Activated CD8-positive, alpha-beta memory T cell treated with anti-CD3 and anti-CD28 coated beads, Interleukin-2, amount 50 U/mL, for 4 hours (primary cell): ENCODE results near the gene MYO16.
"Not testable (repeated sequence)": the region's sequence is repeated elsewhere in the genome, so short reads cannot be mapped to it uniquely, and the experiment has no call there.

Experiments
- DNase-seq: peaks from one replicate; pipeline ENCODE4 v3.0.0-alpha.2; 2020

MYO16 gene

DNA sequence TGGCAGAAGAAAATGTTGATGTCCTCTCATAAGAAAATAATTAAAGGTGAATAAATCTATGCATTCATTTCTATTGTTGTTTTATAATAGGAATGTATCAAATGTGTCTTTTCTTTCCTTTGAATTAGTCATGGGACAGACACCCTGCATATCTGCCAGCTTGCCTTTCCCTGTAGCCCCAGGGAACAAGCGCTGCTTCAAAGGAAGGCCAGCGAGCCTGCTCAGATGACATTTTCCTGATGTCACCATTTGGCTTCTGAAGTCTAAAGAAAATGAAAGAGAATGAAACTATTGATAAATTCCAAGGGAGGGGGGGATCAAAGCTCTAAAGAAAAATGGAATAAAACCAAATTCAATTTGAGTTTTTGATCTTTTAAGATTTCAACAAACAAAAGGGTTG lies 582.2 kb downstream of the MYO16 start:
- DNase-seq: no peak

GRCh38 chr13:109212650-109213049 lies 583.2 kb downstream of the MYO16 start:
- DNase-seq: no peak

DNA sequence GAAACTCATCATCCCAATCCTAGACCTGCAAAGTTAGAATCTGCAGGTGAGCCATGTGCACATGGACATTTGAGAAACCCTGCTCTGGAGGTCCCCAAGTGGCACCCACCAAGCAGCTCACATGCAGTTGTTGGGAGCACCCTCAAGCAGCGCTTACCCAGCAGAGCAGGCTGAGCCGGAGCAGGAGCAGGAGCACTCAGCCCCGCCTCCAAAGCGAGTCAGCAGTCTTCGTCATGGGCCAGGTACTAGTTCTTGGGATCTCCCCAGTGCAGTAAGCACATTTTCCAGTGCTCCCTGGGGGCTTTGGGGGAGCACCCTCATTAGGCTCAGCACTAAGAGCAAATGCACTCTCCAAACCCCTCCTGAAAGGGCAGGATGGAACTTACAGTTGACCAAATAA lies 584.3 kb downstream of the MYO16 start:
- no peak for DNase-seq

GRCh38 chr13:109214393-109214792 lies 585.0 kb downstream of the MYO16 start:
- no peak for DNase-seq

DNA sequence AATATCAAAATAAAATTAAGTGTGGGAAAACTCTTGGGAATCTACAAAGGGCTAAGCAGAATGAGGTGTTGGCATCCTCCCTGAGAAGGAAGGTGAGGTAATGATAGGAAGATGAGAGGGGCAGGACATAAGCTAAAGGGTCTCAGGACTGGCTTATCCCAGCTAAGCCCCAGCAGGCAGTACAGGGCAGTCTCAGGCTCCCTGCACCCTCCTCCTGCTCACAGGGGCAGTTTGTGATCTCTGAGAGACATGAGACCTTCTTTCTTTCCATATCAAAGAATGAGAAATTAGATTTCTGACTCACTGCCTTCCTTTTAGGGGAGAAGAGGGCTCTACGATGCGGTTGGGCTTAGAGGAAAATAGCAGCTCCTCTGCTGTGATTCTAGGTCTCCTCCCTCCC lies 586.0 kb downstream of the MYO16 start:
- DNase-seq: no peak

DNA sequence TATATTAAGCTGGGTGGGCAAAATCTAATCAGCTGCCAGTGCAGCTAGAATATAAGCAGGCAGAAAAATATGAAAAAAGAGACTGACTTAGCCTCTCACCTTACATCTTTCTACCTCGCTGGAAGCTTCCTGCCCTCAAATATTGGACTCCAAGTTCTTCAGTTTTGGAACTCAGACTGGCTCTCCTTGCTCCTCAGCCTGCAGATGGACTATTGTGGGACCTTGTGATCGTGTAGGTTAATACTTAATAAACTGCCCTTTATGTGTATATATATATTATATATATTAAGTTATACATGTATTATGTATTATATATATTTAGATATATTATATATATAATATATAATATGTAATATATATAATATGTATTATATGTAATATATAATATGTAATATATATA lies 588.1 kb downstream of the MYO16 start:
- not testable (repeated sequence) for DNase-seq

- DNase-seq: no peak
Measured at GRCh38 chr13:109220631-109221030, 591.2 kb downstream of the MYO16 start.

GRCh38 chr13:109224033-109224432 lies 594.6 kb downstream of the MYO16 start:
- no peak for DNase-seq

- DNase-seq: no peak
Measured at GRCh38 chr13:109226631-109227030, 597.2 kb downstream of the MYO16 start.

DNA sequence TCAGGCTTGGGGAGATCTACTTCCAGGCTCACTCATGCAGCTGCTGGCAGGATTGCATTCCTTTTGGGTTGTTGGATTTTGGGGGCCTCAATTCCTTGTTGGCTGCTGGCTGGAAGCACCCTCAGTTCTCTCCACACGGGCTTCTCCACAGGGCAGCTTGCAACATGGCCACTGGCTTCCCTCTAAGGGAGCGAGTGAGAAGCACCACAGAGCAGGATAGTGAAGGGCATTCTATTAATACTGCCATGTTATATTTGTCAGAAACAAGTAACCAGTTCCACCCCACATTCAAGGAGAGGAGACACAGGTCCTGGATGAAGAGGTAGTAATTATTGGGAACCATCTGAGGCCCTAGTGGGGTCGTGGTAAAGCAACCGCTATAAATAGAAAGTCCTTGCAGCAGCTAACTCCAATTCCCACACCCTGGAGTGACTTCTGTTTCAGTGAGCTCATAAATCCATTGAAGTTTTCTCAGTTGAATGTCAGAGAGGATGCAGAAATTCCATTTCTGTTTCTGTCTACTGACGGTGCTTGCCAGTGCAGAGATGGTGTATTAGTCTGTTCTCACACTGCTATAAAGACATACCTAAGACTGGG lies 598.0 kb downstream of the MYO16 start:
- no peak for DNase-seq

GRCh38 chr13:109228211-109228610 lies 598.8 kb downstream of the MYO16 start:
- DNase-seq: no peak

- no peak for DNase-seq
Measured at GRCh38 chr13:109231888-109232287, 602.5 kb downstream of the MYO16 start.

DNA sequence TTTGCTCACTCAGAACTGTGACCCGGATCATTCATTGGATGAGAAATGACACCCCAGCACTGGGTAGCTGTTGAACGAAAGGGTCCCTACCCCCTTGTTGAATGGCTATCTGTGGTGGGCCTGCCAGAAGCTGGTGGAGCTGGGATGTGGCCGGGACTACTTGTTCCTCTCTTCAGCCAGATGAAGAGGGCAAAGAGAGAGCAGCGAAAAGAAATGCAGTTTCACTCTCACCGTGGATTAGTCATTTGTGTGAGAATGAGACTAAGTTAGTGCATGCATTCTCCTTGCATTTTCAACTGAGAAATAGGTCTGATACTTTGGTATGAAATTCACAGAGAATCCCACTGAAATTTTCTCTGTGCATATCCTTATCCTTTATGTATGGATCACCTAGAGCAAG lies 603.9 kb downstream of the MYO16 start:
- no peak for DNase-seq

DNA sequence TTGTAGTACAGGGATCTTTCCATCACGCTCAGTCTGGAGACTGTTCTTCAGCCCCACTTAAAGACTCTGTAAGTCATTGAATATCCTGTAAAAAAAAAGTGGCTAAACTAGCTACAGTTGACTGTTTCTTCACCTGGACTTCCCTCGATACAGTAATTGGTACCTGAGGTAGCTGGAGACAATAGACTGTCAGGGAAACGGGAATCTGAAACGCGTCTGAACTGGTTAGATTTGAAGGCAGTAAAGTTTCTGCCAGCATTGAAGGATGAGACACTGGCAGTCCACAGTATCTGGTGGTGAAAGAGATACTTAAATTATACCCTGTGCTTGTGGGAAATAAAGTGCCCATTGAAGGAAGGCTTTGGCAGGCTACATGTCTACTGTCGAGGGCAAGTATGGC lies 606.5 kb downstream of the MYO16 start:
- no peak for DNase-seq

GRCh38 chr13:109241160-109241559 lies 611.7 kb downstream of the MYO16 start:
- DNase-seq: no peak

DNA sequence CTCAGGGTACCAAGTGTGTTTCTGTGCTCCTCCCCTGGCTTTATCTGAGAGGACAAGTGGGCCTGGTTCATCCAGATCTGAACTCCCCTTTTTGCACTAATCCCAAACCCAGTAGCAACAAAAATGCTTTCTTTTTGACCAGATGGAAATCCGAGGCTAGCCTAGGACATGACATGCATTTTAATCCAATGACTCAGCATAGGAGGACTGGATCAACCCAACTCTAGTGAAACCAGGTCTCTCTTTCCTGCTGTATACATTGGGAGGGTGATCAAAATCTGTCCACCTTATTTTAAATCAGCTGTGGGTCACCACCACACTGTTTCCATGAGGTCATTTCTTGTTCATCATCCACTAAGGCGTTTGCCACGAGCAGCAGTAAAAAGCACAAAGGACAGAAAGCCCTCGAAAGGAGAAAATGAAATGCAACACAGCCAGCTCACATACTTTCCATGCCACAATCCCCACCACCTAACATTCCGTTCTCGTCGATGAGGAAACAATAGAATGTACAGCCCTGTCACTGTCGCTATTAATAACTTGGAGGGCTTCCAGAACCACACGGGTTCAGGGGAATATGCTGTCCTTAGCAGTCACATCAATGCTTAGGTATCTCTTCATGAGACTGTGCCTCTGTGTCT lies 614.0 kb downstream of the MYO16 start:
- DNase-seq: no peak

- no peak for DNase-seq
Measured at GRCh38 chr13:109244566-109244965, 615.2 kb downstream of the MYO16 start.

DNA sequence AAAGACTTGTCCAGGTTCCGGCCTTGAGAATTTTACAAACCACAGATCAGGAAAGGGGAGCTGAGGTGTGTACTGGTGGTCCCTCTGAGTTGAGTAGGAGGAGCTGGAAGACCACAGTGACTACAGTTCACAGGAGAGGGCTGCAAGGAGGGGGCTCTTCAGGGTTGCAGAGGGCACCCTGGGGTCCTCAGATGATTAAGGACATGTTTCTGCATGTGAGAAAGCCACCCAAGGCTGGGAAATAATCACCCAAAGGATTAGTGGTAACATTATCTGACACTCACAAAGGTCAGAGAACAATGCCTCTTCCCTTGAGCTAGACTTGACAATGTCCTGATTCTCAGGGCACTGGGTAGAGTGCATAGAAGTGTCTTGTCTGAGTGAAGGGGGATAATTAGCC lies 616.6 kb downstream of the MYO16 start:
- DNase-seq: no peak

DNA sequence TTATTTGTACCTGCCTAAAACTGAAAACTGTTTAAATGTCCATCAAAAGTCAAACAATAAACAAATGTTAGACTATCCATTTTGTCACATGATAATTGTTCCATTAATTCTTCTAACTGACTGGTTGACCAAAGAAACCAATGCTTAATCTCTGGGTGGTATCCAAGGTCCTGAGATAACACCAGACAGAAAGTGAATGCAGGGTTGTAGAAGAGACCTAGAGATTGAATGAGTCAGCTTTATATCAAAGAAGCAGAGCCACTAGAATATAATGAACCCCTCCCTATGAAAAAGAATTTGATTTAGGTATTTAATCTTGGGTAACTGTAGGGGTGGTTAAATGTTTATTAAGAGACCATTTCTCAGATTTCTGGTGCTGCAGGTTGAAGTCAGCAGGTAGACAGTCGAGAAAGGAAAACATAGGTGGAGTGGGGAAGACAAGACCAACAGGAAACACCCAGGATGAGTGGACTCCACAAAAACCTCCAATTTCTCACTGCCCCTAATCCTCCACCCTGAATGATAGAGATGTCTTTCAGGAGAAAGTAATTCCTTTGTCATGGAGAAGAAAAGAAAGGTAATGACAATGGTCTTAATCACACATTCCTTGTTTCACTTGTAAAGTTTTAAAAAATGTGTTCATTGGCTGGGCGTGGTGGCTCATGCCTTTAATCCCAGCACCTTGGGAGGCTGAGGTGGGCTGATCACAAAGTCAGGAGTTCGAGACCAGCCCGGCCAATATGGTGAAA lies 620.5 kb downstream of the MYO16 start:
- DNase-seq: no peak

DNA sequence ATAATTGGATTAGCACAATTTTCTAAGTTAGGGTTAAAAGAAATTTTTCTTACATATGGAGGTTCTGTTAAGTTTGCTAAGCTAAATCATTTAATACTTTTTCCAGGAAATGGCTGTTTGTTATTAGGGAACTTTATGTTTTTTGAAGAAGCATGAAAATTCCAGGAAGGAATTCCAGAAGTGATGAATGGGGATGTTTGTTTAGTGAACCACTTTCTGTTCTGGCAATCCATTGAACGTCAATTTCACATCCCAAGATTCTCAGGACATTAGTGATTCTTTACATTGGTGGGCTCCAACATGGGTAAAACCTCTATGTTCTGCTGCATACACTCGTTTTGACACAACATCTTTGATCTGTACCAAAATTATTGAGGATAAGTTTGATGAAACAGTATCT lies 622.5 kb downstream of the MYO16 start:
- no peak for DNase-seq

DNA sequence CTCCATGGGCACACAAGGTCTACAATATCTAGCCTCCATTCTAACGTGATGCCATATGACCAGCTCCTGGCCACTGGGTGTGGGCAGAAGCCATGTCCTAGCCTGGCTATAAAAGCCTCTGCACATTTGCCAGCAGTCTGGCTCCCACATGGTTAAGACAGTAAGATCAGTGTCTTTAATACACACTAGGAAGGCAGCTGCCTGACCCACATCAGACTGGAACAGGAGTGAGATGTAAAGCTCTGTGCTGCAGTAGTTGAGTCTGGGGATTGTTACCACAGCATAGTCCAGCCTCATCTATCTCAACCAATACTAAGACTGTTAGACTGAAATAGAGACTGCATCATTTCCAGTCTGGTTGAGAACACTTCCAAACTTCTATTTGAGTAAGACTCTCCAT lies 623.9 kb downstream of the MYO16 start:
- DNase-seq: no peak

DNA sequence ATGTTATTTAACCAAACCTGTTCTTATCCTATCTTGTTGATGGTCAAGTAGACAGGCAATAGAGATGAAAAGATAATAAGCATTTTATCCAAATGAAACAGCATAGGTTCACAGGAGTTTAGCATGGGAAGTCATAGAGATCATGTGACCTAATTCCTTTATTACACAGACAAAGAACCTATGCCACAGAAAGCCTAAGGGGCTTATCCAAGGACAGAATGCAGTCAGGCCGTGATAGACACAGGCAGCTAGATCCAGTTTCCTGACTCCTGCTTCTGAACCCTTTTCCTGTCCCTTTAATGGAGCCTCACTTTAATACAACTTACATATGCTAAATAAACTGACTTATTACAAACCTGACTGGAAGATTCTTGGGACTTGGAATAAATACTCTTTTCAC lies 624.9 kb downstream of the MYO16 start:
- no peak for DNase-seq

DNA sequence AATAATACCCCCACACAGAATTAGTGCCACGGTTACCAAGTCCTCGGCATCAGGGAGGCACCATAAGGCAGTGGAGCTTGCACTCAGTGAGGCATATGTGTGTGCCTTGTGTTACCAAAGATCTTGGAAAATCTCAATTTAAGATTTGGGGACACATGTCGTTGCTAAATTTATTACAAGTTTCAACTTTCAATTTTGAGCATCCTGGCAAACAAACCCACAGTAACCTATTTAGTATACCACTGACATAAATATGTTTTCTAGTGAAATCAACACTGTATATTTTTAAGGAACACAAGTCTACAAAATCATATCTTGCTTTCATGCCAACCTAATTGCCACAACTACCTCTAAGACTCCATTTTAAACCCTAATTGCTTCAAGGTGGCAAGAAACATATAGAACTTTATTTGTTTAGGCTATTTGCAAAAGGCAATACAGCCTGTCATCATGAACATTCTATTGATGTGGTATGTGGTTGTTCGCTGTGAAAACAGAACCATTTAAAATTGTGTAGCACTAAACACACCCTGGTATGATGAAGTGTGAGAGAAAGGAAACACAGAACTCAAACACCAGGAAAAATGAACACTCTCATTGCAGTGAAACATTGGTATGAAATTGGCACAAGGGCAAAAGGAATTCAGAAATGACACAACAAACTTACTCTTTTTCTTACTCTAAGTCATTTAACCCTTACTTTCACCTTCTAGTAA lies 625.9 kb downstream of the MYO16 start:
- no peak for DNase-seq
